Lung microvascular endothelial cell (primary cell): ENCODE results near the gene TMPRSS4. TPM values are rescaled to one million over a fixed set of nuclear protein-coding genes. Genes with fewer than 3 reads are reported as not detected.

Experiments used
- DNase-seq, 2 donors: peaks; one replicate each; pipeline versions ENCODE4 v3.0.0 to v3.0.0-alpha.2; 2010; ENCODE audit warnings: low read depth in 2 of 2
- total RNA-seq: library from RNA; depleted of rRNA; stranded (reverse); fragments of >200 nt; gene quantifications from 2 replicates; pipeline ENCODE4 v1.2.1, GENCODE V29; 2014

The TMPRSS4 gene
- total RNA-seq, 1 donor from 2014 or later, result not detected

DNA sequence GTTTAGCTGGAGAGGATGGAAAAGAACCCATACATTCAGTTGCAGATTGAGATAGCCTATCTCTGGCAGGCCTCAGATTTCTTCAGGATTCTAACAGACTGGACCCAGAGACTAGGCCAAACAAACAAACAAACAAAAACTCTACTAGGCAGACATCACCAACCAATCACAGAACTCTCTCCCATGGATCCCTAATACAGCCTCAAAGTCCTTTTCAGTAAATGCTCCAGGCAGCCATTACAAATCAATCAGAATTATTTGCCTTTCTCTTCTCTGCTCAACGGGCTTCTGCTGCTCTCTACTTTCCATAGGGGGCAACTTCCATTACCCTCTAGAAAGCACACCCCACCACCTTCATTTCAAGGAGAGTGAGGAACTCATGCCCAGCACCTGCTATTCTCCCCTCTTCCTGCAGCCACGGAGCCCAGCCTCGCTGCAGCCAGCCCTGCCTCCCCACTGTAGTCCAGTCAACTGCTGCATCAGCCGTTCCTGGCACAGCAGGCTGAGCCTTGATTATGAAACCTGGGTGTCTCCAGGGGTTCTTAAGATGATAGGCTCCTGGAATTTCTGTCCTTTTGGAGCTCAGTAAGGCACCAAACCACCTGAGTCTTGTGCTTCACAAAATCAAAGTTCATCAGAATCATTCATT, 28.9 kb downstream of the TMPRSS4 start:
- no peak for DNase-seq

- DNase-seq, result no peak
These were observed 30.0 kb downstream of the TMPRSS4 start for GRCh38 chr11:118106789-118107335.

DNA sequence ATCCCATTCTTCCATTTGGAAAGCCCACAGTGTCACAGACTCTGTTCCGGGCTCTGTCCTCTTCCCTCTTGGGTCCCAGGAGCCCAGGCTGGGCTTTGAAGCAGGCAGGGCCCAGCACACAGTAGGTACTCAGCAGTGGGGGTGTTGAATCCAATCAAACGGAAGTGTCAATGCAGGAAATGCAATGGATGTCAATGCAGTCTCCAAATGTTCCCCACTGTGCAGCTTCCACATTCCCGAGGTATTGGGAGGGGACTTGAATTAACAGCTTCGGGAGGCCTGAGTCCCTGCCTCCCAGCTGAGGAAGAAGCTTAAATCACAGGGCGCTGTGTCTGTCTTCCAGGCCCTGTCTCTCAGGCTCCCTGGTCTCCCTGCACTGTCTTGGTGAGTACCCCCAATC, 31.6 kb downstream of the TMPRSS4 start:
- no peak for DNase-seq

GRCh38 chr11:118109231-118109630, 32.4 kb downstream of the TMPRSS4 start:
- DNase-seq, result no peak

GRCh38 chr11:118111019-118111743, 34.3 kb downstream of the TMPRSS4 start:
- no peak for DNase-seq

GRCh38 chr11:118111744-118112035, 34.8 kb downstream of the TMPRSS4 start:
- no peak for DNase-seq

GRCh38 chr11:118112711-118113430, 36.0 kb downstream of the TMPRSS4 start:
- no peak for DNase-seq

- DNase-seq, result no peak
These were observed 37.4 kb downstream of the TMPRSS4 start for GRCh38 chr11:118114266-118114665.

DNA sequence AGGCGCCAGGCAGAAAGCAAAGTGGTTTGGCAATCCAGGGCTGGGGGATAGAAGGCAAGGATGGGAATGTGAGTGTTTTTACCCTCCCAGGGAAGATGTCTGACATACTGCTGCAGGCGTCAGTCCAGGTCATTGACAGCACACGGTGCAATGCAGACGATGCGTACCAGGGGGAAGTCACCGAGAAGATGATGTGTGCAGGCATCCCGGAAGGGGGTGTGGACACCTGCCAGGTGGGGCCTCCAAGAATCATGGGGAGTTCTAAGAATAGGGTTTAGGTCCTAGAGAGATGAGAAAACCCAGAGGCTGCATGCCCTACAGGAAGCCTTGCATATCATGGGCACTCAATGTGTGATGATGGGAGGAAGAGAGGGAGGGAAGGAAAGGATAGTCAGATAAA, 38.2 kb downstream of the TMPRSS4 start:
- no peak for DNase-seq

DNA sequence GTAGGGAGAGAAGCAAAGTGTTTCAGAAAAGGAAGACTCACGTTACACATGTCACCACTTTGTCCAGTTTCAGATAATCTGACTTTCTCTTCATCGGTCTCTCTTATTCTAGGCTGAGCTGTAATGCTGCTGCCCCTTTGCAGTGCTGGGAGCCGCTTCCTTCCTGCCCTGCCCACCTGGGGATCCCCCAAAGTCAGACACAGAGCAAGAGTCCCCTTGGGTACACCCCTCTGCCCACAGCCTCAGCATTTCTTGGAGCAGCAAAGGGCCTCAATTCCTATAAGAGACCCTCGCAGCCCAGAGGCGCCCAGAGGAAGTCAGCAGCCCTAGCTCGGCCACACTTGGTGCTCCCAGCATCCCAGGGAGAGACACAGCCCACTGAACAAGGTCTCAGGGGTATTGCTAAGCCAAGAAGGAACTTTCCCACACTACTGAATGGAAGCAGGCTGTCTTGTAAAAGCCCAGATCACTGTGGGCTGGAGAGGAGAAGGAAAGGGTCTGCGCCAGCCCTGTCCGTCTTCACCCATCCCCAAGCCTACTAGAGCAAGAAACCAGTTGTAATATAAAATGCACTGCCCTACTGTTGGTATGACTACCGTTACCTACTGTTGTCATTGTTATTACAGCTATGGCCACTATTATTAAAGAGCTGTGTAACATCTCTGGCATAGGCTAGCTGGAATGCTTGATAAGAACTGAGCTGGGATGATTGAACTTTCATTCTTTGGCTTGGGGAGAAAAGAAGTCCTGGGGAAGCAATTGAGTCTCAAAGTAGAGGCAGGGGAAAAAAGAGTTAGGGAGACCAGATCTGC, 41.1 kb downstream of the TMPRSS4 start:
- DNase-seq, result no peak

DNA sequence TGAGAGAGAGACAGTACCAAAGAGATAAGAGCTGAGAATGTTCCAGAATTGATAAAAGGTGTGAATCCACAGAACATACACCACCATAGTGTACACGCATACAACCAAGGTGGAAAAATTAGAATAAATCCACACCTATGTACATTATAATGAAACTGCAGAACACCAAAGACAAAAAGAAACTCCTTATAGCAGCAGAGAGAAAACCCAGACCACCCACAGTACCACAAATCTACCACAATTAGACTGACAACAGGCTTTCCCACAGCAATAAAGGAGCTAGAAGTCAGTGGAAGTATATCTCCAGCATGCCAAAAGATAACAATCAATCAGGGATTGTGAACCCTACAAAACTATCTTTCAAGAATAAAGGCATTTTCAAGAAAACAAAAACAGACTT, 43.9 kb downstream of the TMPRSS4 start:
- DNase-seq, result no peak

GRCh38 chr11:118124929-118125535, 48.2 kb downstream of the TMPRSS4 start:
- DNase-seq, result no peak

GRCh38 chr11:118126082-118126838, 49.4 kb downstream of the TMPRSS4 start:
- no peak for DNase-seq

GRCh38 chr11:118128310-118128709, 51.4 kb downstream of the TMPRSS4 start:
- no peak for DNase-seq

DNA sequence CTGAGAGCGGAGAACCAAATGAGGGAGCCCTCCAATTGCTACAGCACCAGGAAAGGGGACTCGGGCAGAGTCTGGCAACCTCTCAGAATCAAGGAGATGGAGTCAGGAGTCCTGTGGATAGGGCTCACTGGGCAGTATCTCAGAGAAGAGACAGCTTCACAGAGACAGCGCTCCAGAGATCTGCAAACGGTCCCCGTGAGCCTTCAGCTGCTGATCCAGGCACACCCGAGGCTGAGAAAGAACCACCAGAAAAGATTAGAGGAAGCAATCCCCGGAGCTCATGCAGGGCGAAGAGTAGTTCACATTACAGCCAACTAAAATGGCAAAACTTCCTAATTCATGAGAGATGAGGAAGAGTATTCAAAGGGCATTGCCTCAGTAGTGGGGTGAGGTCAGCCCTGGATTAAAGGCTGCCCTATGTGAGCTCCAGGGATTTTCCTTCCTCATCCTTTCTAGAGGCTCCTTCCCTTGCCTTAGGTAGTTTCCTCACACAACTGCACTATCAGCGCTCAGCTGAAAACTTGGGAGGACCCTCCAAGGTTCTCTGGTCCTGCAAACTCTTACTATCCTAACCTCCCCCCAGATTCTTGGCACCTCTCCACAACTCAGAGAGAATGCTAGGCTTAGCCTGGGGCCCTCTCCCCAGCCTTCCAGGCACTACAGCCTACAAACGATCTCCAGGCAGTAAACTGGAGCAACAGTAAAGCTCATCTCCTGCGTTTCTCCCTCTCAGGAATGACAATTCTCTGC, 52.0 kb downstream of the TMPRSS4 start:
- DNase-seq, result no peak

DNA sequence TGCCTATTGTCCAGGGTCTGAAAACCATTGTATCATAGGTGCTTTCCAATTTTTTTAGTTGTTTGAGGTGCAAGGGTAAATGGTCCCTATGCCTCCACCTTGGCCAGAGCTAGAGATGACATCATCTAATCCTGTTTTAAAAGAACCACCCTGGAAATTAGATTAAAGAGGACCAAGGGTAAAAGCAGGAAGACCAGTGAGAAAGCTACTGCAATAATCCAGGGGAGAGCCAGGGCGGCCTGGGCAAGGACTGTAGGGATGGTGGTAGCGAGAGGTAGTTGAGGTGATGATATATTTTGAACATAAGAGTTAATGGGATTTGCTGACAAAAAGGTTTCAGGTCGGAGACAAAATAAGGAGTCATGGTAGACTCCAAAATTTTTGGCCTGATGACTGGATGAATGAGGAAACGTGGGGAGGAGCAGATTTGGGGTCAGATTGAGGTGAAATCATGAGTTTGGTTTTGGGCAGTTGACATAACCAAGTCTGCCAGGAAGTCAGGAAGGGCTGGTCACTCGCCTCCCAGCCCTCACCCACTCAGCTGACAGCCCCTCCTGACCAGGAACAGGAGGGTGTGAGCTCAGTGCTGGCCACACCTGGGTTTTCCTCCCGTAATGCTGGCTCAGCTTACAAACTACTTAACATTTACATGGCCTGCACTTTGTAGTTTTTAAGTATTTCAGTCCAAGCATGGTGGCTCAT, 52.7 kb downstream of the TMPRSS4 start:
- DNase-seq, result no peak

GRCh38 chr11:118132385-118133151, 55.7 kb downstream of the TMPRSS4 start:
- no peak for DNase-seq

DNA sequence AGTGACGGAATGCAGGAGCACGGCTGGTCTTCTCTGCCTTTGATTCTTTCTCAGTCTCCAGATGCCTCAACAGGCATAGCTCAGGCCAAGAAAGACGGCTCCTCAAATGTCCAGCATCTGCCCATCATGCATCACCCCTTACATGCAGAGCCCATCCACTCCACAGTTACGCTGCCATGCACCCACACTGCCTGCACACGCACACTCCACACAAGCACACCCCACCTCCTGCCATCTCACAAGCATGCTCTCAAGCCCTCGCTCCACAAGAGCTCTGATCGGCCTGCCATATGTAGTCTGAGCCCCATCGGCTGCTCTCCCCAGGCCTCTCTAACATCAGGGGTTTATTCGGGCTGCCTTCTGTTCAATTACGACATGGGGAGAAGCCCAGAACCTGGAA, 56.9 kb downstream of the TMPRSS4 start:
- DNase-seq, result no peak
